GM12878 (cell line): Measurements from ENCODE around the gene DIMT1. TPM values are rescaled to one million over a fixed set of nuclear protein-coding genes. Genes with fewer than 3 reads are reported as not detected.

ENCODE experiments used
- ATAC-seq: fragments of 200-7000 bp; cut with Tn5 transposase; 3 replicates; pipeline ENCODE4 v1.9.1; 2020; ENCODE audit warnings: mild to moderate bottlenecking, moderate library complexity
- BruUV-seq: library from RNA; stranded (reverse); fragments of 400-500 nt; replicated peaks from 2 replicates; lab custom pipeline; 2021; lab: Mats Ljungman, UMichigan
- CTCF ChIA-PET: fragments of 300-600 bp; sonication (Branson Sonifier 250); formaldehyde crosslinking; extraction: SDS; loops from one replicate; lab custom pipeline; 2021; ENCODE audit warnings: inconsistent platforms; lab: Yijun Ruan, JAX
- POLR2A ChIA-PET: fragments of 350-600 bp; formaldehyde crosslinking; extraction: SDS; loops from one replicate; lab custom pipeline; 2021; ENCODE audit warnings: inconsistent platforms; lab: Charles Lee
- RAD21 ChIA-PET: fragments of 300-600 bp; sonication (Branson Sonifier 250); formaldehyde crosslinking; loops from one replicate; lab custom pipeline; 2023; ENCODE audit warnings: antibody characterized with exemption; ENCODE audit not compliant: unreplicated experiment; lab: Charles Lee
- SMC1A ChIA-PET: fragments of 300-600 bp; sonication (Branson Sonifier 250); formaldehyde crosslinking; loops from one replicate; lab custom pipeline; 2023; ENCODE audit not compliant: unreplicated experiment, uncharacterized antibody; lab: Charles Lee
- DNase-seq: peaks from one replicate; pipeline ENCODE4 v3.0.0-alpha.2; 2011; ENCODE audit warnings: low read depth, low spot score
- FAIRE-seq: peaks from 3 replicates; lab custom pipeline; 2011; peaks lifted over from hg19 to GRCh38; lab: Jason Lieb, UNC
- H2AFZ ChIP-seq: 2 replicates; pipeline ENCODE4 v1.6.0; 2011; ENCODE audit warnings: low read depth, low read length, control low read depth; ENCODE audit not compliant: control insufficient read depth
- H3K27ac ChIP-seq: 2 replicates; pipeline ENCODE4 v1.5.1; 2011; ENCODE audit warnings: control low read depth; ENCODE audit not compliant: control insufficient read depth, insufficient read depth
- H3K27me3 ChIP-seq, 2 experiments: replicated peaks in 1 of 2; 2 replicates each; pipeline versions ENCODE4 v1.6.0 to v1.6.1; 2011; ENCODE audit warnings: low read length in 1 of 2; ENCODE audit not compliant: control insufficient read depth in 2 of 2, insufficient read depth in 2 of 2
- H3K36me3 ChIP-seq, 2 experiments: 2 replicates each; pipeline ENCODE4 v1.5.1; 2011; ENCODE audit warnings: low read length in 1 of 2; ENCODE audit not compliant: control insufficient read depth in 2 of 2, insufficient read depth in 2 of 2
- H3K4me1 ChIP-seq: 2 replicates; pipeline ENCODE4 v1.6.1; 2011; ENCODE audit warnings: mild to moderate bottlenecking, low read length, moderate library complexity, mixed read lengths; ENCODE audit not compliant: control insufficient read depth, insufficient read depth
- H3K4me2 ChIP-seq: 2 replicates; pipeline ENCODE4 v1.6.0; 2011; ENCODE audit warnings: control low read depth; ENCODE audit not compliant: control insufficient read depth, insufficient read depth
- H3K4me3 ChIP-seq: fragments of 200-600 bp; sonication (generic); 2 replicates; pipeline ENCODE4 v1.5.1; 2016
- H3K79me2 ChIP-seq: 2 replicates; pipeline ENCODE4 v1.6.0; 2011; ENCODE audit warnings: low read length; ENCODE audit not compliant: control insufficient read depth, insufficient read depth
- H3K9ac ChIP-seq: 2 replicates; pipeline ENCODE4 v1.8.0; 2011; ENCODE audit warnings: low read length, control low read depth, mixed read lengths; ENCODE audit not compliant: control insufficient read depth, insufficient read depth
- H3K9me3 ChIP-seq: replicated peaks from 3 replicates; pipeline ENCODE4 v1.5.1; 2011; ENCODE audit warnings: mild to moderate bottlenecking, low read length; ENCODE audit not compliant: control insufficient read depth, insufficient read depth
- H4K20me1 ChIP-seq: 2 replicates; pipeline ENCODE4 v1.6.0; 2011; ENCODE audit not compliant: control insufficient read depth, insufficient read depth
- BACH1 ChIP-seq: fragments of 450-650 bp; IDR thresholded peaks from 2 replicates; pipeline ENCODE4 v1.6.1; 2017; ENCODE audit warnings: mild to moderate bottlenecking, borderline replicate concordance
- BCL3 ChIP-seq: IDR thresholded peaks from 2 replicates; pipeline ENCODE4 v1.6.1; 2011; ENCODE audit warnings: borderline replicate concordance, low read depth, mild to moderate bottlenecking, moderate library complexity, low read length; ENCODE audit not compliant: insufficient read depth, poor library complexity, severe bottlenecking
- CEBPB ChIP-seq, 2 experiments: fragments of 150-350 bp in 1 of 2; IDR thresholded peaks; 2 replicates each; pipeline ENCODE4 v1.6.1; 2012 to 2014; ENCODE audit warnings: low read depth in 2 of 2, low read length in 2 of 2, borderline replicate concordance in 1 of 2, inconsistent platforms in 1 of 2
- CEBPZ ChIP-seq: fragments of 150-350 bp; IDR thresholded peaks from 2 replicates; pipeline ENCODE4 v1.6.1; 2016; ENCODE audit warnings: low read depth, low read length
- FOS ChIP-seq: IDR thresholded peaks from 3 replicates; pipeline ENCODE4 v1.6.1; 2011; ENCODE audit warnings: borderline replicate concordance; ENCODE audit not compliant: insufficient read length; ENCODE audit errors: extremely low read depth
- IRF3 ChIP-seq: fragments of 450-650 bp; IDR thresholded peaks from 2 replicates; pipeline ENCODE4 v1.6.1; 2014; ENCODE audit warnings: mild to moderate bottlenecking
- JUND ChIP-seq: IDR thresholded peaks from 2 replicates; pipeline ENCODE4 v1.6.1; 2012; ENCODE audit warnings: low read depth, mild to moderate bottlenecking, low read length, improper control_type of control experiment, moderate library complexity
- NBN ChIP-seq: fragments of 450-650 bp; IDR thresholded peaks from 2 replicates; pipeline ENCODE4 v1.6.1; 2016
- NFXL1 ChIP-seq: fragments of 450-650 bp; IDR thresholded peaks from 2 replicates; pipeline ENCODE4 v1.6.1; 2017; ENCODE audit warnings: antibody characterized with exemption, mild to moderate bottlenecking, borderline replicate concordance
- RBBP5 ChIP-seq: fragments of 200-600 bp; sonication (generic); conservative IDR thresholded peaks from 2 replicates; pipeline ENCODE4 v1.6.1; 2016
- RUNX3 ChIP-seq: IDR thresholded peaks from 2 replicates; pipeline ENCODE4 v1.6.1; 2012; ENCODE audit warnings: low read length, inconsistent platforms
- TARDBP ChIP-seq: IDR thresholded peaks from 2 replicates; pipeline ENCODE4 v1.6.1; 2016; ENCODE audit warnings: borderline replicate concordance
- YY1 ChIP-seq: IDR thresholded peaks from 2 replicates; pipeline ENCODE4 v1.6.1; 2011; ENCODE audit warnings: low read depth, mild to moderate bottlenecking, low read length
- ZNF384 ChIP-seq: IDR thresholded peaks from 2 replicates; pipeline ENCODE4 v1.6.1; 2012; ENCODE audit warnings: low read depth, mild to moderate bottlenecking, low read length, improper control_type of control experiment, borderline replicate concordance
- WGBS: methylation state at CpG from one replicate; pipeline ENCODE4 v1.1.6; 2016; ENCODE audit warnings: low lambda C conversion rate; ENCODE audit not compliant: insufficient replicate concordance, insufficient coverage; ENCODE audit errors: missing lambda C conversion rate; 5-methylcytosine and 5-hydroxymethylcytosine counted together
- in situ Hi-C: fragments of 300-500 bp; cut with MboI; formaldehyde crosslinking; loops from 9 replicates; pipeline ENCODE4 v1.14.3; 2018; ENCODE audit warnings: mixed read lengths
- intact Hi-C: fragments of 100-400 bp; cut with micrococcal nuclease; formaldehyde crosslinking; loops from one replicate; pipeline ENCODE4 v1.14.2; 2022; ENCODE audit not compliant: unreplicated experiment
- polyA plus RNA-seq, 11 experiments: library from polyadenylated mRNA; depleted of rRNA in 4 of 11; unstranded in 6 of 11; stranded (reverse) in 5 of 11; fragments of >200 nt; fragmentation: Nextera tagmentation in 4 of 11; fragmentation: Illumina TruSeq in 1 of 11; extraction: Ambion mirVana in 4 of 11; extraction: Trizol in 1 of 11; gene quantifications; 1 replicate in 1 of 11; 2 replicates in 10 of 11; pipeline versions ENCODE4 v1.2.1 to v1.2.3, GENCODE V29; 2011 to 2016; ENCODE audit warnings: inconsistent platforms in 2 of 11, missing spikeins in 2 of 11, low read depth in 1 of 11
- total RNA-seq, 4 experiments: library from RNA; depleted of rRNA in 3 of 4; stranded (reverse); fragments of >200 nt in 3 of 4; fragmentation: Illumina TruSeq in 1 of 4; extraction: Trizol in 1 of 4; gene quantifications; 2 replicates each; pipeline versions ENCODE4 v1.2.1 to v1.2.3, GENCODE V29; 2013 to 2021

DIMT1 gene
- total and polyA plus RNA-seq, 10 of the 15 experiments (the other 5 are each of a cell fraction or from before 2014, with no cell fraction given) = 19.0 to 66.2 (median 31.6) TPM

- 84% methylated on average over 4 of the region's 4 CpGs for WGBS
- RAD21 ChIA-PET = no interaction called here
Observed at GRCh38 chr5:62418462-62419076, 14.9 kb upstream of the DIMT1 start.

More at GRCh38 chr5:62418462-62419076, 14.9 kb upstream of the DIMT1 start:
- intact Hi-C loops = no loop called here
- no TSS peak for BruUV-seq
- DNase-seq (no peak), ATAC-seq (no peak), FAIRE-seq (no peak)
- H3K79me2 ChIP-seq = peaks cover 28% of the 10 kb centered on the region
- ChIA-PET SMC1A (interaction anchor here (1.1 kb wide), 1 partner anchor 10 kb away, joined by 3 read pairs; no protein-coding TSS in a partner anchor), POLR2A (interaction anchor here (1.2 kb wide), 1 partner anchor 32 kb away, joined by 3 read pairs; no protein-coding TSS in a partner anchor), CTCF (no interaction called here)
- H3K27ac ChIP-seq = no peak overlapping the region
- H3K4me1 ChIP-seq = peaks cover 4% of the 10 kb centered on the region; the same call in 1 of the 2 replicates
- no peaks in the 10 kb centered on the region for H3K27me3 ChIP-seq
- in situ Hi-C loops = no loop called here
- no peak overlapping the region for H3K9ac ChIP-seq
- no peaks in the 10 kb centered on the region for H4K20me1 ChIP-seq
- H3K4me3 ChIP-seq = no peak overlapping the region
- H3K4me2 ChIP-seq = no peak overlapping the region
- no peak for TF ChIP-seq YY1
- TF ChIP-seq RUNX3 = no peak
- TF ChIP-seq CEBPB (IDR thresholded peaks at IDR 0.05; ENCODE audit: borderline replicate concordance in 1 of 2, low read depth in 2 of 2, low read length in 2 of 2) = no peak
- TF ChIP-seq JUND = no peak
- TF ChIP-seq FOS = no peak
- no peak for TF ChIP-seq NBN
- no peak for TF ChIP-seq IRF3
- no peak for TF ChIP-seq BACH1
- TF ChIP-seq CEBPZ = no peak
- TF ChIP-seq ZNF384 = no peak
- no peak for TF ChIP-seq BCL3
- TF ChIP-seq NFXL1 = no peak
- TF ChIP-seq RBBP5 = no peak
- TF ChIP-seq TARDBP = no peak
- H2AFZ ChIP-seq = no peak overlapping the region
- no peaks in the 10 kb centered on the region for H3K9me3 ChIP-seq
- H3K36me3 ChIP-seq = no peaks in the 10 kb centered on the region; a peak in 1 of 4 replicates
